ENCODE measurements around the gene ATP8B3. TPM values are rescaled to one million over a fixed set of nuclear protein-coding genes. Genes with fewer than 3 reads are reported as not detected.

Gene ATP8B3
- total RNA-seq, 2 donors from 2014 or later: 2.3 to 3.4 TPM

DNA sequence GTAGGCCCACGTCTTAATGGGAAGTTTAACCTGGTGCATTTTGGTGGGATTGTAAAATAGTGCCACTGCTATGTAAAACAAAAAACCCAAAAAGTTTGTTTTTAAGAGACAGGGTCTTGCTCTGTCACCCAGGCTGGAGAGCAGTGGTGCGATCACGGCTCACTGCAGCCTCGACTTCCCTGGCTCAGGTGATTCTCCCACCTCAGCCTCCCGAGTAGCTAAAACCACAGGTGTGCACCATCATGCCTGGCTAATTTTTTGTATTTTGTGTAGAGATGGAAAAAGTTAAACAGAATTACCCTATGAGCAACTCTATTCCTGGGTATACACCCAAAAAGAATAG is 37.0 kb upstream of the ATP8B3 start:
- peaks cover 8% of the 10 kb centered on the region for H3K36me3 Mint-ChIP-seq (ENCODE audit: low read depth)
- TF ChIP-seq, protein P1, sequence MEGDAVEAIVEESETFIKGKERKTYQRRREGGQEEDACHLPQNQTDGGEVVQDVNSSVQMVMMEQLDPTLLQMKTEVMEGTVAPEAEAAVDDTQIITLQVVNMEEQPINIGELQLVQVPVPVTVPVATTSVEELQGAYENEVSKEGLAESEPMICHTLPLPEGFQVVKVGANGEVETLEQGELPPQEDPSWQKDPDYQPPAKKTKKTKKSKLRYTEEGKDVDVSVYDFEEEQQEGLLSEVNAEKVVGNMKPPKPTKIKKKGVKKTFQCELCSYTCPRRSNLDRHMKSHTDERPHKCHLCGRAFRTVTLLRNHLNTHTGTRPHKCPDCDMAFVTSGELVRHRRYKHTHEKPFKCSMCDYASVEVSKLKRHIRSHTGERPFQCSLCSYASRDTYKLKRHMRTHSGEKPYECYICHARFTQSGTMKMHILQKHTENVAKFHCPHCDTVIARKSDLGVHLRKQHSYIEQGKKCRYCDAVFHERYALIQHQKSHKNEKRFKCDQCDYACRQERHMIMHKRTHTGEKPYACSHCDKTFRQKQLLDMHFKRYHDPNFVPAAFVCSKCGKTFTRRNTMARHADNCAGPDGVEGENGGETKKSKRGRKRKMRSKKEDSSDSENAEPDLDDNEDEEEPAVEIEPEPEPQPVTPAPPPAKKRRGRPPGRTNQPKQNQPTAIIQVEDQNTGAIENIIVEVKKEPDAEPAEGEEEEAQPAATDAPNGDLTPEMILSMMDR (conservative IDR thresholded peaks at IDR 0.05): no peak
- Histone ChIP-seq H3K27ac (ENCODE audit: low read depth, low read length) (no peak overlapping the region), H3K4me1 (ENCODE audit: control insufficient read depth, insufficient read depth, low read length) (peaks cover 3% of the 10 kb centered on the region), H3K27me3 (ENCODE audit: control insufficient read depth, insufficient read depth, low read length, poor library complexity, severe bottlenecking) (no peaks in the 10 kb centered on the region), H3K36me3 (ENCODE audit: control insufficient read depth, insufficient read depth, low read length) (peaks cover 7% of the 10 kb centered on the region), H3K9me3 (ENCODE audit: control insufficient read depth, low read length) (no peaks in the 10 kb centered on the region), H3K9ac (ENCODE audit: extremely low read depth, low read length, poor library complexity, severe bottlenecking) (no peak overlapping the region), H3K4me3 (ENCODE audit: low read length) (no peak overlapping the region)
- DNase-seq: no peak
- H3K27ac Mint-ChIP-seq: peak overlapping the region; percentile 92
- 74 to 98% methylated on average over 3 to 5 of the region's 5 CpGs for WGBS, 2 experiments (ENCODE audit: insufficient coverage in 1 of 2, insufficient read length in 1 of 2)
- H3K4me1 Mint-ChIP-seq: peaks cover 15% of the 10 kb centered on the region
- no peaks in the 10 kb centered on the region for H3K27me3 Mint-ChIP-seq (ENCODE audit: insufficient read depth)
- no peak overlapping the region for H3K4me3 Mint-ChIP-seq
- no peaks in the 10 kb centered on the region for H3K9me3 Mint-ChIP-seq

DNA sequence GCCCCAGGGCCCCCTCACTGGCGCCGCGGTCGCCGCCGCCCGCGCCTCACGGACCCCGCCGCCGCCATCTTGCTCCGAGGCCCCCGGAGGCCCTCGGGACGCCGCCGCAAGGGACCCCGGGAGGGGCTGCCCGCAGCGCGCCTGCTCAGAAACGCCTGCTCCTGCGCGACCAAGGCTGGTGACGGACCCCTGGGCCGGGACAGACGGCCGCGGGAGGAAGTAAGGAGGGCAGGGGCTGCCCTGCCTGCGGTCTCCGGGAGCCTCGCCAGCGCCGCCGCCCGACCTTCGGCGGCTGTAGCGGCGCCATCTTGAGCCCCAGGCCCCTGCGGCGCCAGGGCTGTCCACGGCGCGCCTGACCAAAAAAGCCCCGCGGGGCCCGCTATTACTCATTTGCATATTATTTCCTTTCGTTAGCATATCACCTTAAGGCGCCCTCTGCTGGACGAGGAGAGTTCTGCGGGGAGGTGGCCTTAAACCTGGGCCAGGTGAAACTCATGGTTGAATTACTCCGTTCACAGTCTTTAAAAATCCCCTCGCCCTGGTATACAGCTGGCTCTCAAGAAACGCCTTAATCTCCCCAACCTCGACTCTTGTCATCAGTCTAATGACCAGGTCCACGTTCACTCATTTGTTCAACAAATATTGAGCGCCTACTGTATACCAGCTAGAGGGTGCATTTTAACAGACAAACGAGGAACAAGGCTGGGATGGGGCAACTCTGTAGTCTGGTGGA is 36.5 kb upstream of the ATP8B3 start, which contains the start of gene REXO1:
Gene REXO1 (minus strand): TSS at position 85 of the 733 bp plus-strand sequence. CDS start 125 bp downstream, outside the sequence.
- H3K9ac ChIP-seq (ENCODE audit: extremely low read depth, low read length, poor library complexity, severe bottlenecking): peak within 1 kb of the TSS; percentile 98
- H3K4me3 Mint-ChIP-seq: peak within 1 kb of the TSS; percentile 83
- no peaks in the 10 kb centered on the region for H3K9me3 ChIP-seq (ENCODE audit: control insufficient read depth, low read length)
- H3K27ac Mint-ChIP-seq: peak within 1 kb of the TSS; percentile 96
- H3K4me1 ChIP-seq (ENCODE audit: control insufficient read depth, insufficient read depth, low read length): peaks cover 3% of the 10 kb centered on the region
- 4 to 8% methylated on average over 21 to 60 of the region's 60 CpGs for WGBS, 2 experiments (ENCODE audit: insufficient coverage in 1 of 2, insufficient read length in 1 of 2)
- DNase-seq: peak; percentile 99
- H3K36me3 Mint-ChIP-seq (ENCODE audit: low read depth): peaks cover 8% of the 10 kb centered on the region
- peaks cover 4% of the 10 kb centered on the region for H3K36me3 ChIP-seq (ENCODE audit: control insufficient read depth, insufficient read depth, low read length)
- TF ChIP-seq, protein P1 (conservative IDR thresholded peaks at IDR 0.05): peak; percentile 96
- H3K9me3 Mint-ChIP-seq: no peaks in the 10 kb centered on the region
- peak within 1 kb of the TSS; percentile 100 for H3K27ac ChIP-seq (ENCODE audit: low read depth, low read length)
- H3K4me3 ChIP-seq (ENCODE audit: low read length): peak within 1 kb of the TSS; percentile 89
- H3K27me3 Mint-ChIP-seq (ENCODE audit: insufficient read depth): no peaks in the 10 kb centered on the region
- H3K4me1 Mint-ChIP-seq: peaks cover 15% of the 10 kb centered on the region
- no peaks in the 10 kb centered on the region for H3K27me3 ChIP-seq (ENCODE audit: control insufficient read depth, insufficient read depth, low read length, poor library complexity, severe bottlenecking)

DNA sequence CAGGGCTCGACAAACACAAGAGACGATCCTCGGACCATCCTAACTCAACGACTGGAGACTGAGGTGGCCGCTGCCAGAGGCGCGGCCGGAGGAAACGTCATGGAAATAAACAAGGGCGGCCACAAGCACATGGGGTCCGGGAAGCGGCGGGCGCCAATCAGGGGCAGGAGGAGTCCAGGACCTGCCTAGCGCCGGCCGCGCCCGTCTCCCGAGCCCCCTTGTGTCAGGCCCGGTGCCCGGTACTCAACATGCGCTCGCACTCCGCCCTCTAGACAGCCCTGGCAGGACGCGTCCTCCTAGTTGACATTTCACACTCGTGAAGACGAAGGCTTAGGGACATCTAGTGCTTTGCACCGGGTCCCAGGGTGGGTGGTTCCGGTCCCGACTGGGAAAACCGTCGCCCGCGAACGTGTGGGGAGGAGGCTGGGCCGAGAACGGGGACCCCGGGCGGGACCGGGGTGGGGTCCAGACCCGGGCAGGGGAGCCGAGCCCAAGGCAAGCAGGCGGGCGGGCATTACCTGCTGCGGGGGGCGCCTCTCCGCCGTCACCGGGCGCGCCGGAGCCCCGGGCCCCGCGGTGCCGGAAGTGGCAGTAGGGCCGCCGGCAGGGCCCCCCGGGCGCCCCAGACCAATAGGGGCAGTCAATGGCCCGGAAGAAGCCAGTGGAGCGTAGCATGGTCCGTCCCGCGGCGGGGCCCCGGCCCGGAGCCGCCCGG is 35.8 kb upstream of the ATP8B3 start:
- TF ChIP-seq, protein P1 (conservative IDR thresholded peaks at IDR 0.05): no peak
- H3K27ac Mint-ChIP-seq: peak overlapping the region; percentile 96
- H3K36me3 Mint-ChIP-seq (ENCODE audit: low read depth): peaks cover 5% of the 10 kb centered on the region
- no peaks in the 10 kb centered on the region for H3K9me3 Mint-ChIP-seq
- Histone ChIP-seq H3K27ac (ENCODE audit: low read depth, low read length) (peak overlapping the region; percentile 44), H3K36me3 (ENCODE audit: control insufficient read depth, insufficient read depth, low read length) (peaks cover 3% of the 10 kb centered on the region), H3K4me3 (ENCODE audit: low read length) (peak overlapping the region; percentile 89), H3K4me1 (ENCODE audit: control insufficient read depth, insufficient read depth, low read length) (peaks cover 3% of the 10 kb centered on the region), H3K9ac (ENCODE audit: extremely low read depth, low read length, poor library complexity, severe bottlenecking) (peak overlapping the region; percentile 98), H3K9me3 (ENCODE audit: control insufficient read depth, low read length) (no peaks in the 10 kb centered on the region), H3K27me3 (ENCODE audit: control insufficient read depth, insufficient read depth, low read length, poor library complexity, severe bottlenecking) (no peaks in the 10 kb centered on the region)
- peak overlapping the region; percentile 83 for H3K4me3 Mint-ChIP-seq
- no peaks in the 10 kb centered on the region for H3K27me3 Mint-ChIP-seq (ENCODE audit: insufficient read depth)
- whole genome bisulfite sequencing, 2 experiments (ENCODE audit: insufficient coverage in 1 of 2, insufficient read length in 1 of 2): 0 to 1% methylated on average over 44 to 72 of the region's 72 CpGs
- peaks cover 10% of the 10 kb centered on the region for H3K4me1 Mint-ChIP-seq
- peak; percentile 80 for DNase-seq

Data from endodermal cell (in vitro differentiated cells).